HG02840 (cell line): ENCODE data around the gene RNU6-7.

Experiments used
- ATAC-seq: cut with Tn5 transposase; IDR thresholded peaks from one replicate; pipeline ENCODE4 v1.9.1; 2021; ENCODE audit warnings: mild to moderate bottlenecking, moderate library complexity, moderate number of reproducible peaks; ENCODE audit not compliant: unreplicated experiment, low FRiP score

The RNU6-7 gene

DNA sequence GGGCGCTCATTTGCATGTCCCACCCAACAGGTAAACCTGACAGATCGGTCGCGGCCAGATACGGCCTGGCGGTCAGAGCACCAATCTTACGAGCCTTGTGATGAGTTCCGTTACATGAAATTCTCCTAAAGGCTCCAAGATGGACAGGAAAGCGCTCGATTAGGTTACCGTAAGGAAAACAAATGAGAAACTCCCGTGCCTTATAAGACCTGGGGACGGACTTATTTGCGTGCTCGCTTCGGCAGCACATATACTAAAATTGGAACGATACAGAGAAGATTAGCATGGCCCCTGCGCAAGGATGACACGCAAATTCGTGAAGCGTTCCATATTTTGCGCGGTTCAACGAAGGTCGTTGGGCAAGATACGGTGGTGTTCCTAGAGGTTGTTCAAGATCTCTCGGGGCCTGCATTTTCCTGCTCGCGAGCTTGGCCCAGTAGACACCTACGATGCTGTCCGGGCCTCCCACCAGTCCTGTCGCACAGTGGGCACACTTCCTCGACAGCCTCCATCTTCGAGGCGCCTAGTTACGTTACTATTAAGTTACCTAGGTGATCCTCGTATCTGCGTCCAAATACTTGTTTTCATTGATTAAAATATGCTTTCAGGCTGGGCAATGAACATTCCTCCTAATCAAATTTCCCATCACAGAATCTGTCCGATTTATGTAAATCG, at the start of gene RNU6-7:
Gene RNU6-7, plus strand, starts transcription at position 230 of the 675 bp plus-strand sequence.
- ATAC-seq: no peak

DNA sequence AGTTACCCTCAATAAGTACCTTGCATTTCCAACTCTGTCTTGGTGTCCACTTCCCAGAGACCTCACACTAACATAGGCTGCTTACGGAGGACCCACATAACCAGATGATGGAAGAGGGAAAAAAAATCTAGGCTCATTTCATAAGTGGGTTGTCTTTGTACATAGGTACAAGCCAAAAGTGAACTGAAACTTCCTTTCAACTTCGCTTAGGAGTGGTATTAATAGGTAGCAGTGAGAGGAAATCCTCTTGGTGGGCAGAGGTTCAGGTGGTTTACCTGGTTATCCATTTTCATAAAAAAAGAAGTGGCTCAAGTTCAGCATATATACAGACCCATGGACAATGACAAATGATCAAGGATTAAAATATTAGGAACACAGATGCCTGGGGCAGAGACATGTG, 35.8 kb upstream of the RNU6-7 start:
- no peak for ATAC-seq

DNA sequence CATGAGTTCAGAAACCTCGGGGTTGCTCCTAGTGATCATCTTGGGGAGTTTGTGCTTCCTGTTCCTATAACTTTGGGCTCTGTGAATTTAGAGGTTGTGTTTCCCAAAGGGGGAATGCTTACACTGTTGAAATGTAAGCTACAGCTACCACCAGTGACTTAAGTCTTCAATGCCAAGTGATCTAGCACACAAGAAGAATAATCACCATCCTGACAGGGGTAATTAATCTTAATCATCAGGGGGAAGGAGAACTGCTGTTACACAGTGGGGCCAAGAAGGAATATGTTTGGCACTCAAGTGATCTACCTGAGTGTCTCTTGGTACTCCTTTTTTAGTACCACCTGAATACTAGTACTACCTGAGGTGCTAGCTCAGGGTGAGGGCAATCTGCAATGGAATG, 34.9 kb upstream of the RNU6-7 start:
- ATAC-seq: no peak

DNA sequence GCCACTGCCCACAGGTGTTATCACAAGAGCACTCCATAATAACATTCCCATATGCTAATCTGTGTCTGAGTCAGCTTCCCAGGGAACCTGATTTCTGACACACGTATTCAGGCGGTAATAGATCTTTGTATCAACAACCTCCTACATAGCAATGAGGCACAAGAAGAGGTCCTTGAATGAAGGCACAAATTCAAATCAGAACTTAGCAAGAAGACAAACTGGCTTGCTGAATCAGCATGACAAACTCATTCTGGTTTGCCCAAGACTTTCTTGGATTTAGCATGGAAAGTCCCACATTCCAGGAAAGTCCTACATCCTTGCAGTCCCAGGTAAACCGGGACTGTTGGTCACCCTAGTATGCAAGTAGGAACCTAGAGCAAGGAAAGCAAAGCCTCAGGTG, 33.9 kb upstream of the RNU6-7 start:
- ATAC-seq: no peak

DNA sequence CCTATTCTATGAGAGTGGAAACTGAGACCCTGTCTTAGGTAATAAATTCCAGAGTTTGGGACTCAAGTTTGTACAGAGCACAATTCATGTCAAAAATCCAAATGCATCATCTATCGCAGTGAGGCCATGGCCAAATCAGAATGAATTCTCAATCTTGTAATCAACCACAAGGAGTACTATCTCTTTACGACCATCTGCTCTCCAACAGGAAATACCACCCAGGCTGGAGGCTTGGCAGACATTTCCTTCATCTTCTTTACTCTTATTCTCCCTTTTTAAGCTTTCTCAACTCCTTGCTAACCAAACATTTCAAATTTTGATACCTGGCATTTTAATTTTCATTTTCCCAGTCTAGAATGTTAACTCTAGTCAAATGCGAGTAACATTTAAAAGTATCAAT, 32.7 kb upstream of the RNU6-7 start:
- ATAC-seq: no peak

DNA sequence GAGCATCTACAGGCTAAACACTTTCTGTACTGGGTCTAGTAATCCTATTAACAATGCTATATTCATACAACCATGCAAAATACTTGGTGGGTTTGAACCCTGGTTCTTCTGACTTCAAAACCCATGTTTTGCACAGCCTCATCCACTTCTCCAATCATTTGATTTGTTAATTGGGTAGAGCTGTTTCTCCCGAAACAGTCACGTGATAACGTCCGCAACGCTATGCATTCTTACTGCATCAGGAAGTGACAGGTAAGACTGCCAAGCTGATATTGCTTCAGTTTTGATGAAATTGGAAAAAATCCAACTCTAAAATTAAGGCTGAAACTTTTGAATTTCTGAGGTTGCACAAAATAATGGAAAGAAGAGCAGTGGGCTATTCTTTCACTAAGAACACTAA, 30.4 kb upstream of the RNU6-7 start:
- no peak for ATAC-seq

DNA sequence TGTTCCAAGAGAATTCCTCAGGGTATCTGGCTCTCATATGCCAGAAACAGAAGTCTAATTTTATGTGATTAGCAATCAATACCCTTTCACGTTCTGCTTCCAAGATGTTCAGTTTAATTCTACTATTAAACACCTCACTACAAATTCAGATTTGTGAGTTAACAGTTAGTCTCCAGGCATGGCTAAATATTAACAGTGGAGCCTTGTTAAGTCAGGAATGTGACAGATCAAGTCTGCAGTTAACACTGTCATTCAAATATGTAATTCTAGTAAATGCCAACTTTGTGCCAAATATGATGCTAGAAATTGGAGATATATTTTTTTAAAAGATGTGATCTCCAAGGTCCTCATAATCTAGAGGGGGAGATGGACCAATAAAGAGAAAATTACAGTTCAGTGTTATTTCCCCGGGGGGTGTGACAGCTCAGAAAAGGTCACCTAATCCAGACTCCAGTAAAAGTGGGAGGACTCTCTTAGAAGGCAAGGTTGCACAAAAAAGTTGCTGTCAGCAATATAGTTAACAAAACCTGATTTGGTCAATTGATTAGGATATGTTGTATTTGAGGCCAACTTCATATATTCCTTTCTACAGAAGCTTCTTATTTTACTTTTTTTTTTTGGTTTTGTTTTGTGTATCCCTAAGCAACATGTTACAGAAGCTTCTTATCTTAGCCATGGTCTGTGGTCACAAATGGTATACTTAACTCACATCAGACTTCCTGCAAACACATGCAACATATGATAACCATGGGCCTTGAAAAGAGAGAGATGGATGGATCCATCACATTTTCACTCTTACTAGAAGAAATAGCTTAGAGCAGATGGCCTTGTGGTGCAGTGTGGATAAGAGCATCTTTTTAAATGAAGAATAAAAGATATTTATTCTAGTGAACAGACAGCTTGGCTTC, 18.4 kb upstream of the RNU6-7 start:
- no peak for ATAC-seq

DNA sequence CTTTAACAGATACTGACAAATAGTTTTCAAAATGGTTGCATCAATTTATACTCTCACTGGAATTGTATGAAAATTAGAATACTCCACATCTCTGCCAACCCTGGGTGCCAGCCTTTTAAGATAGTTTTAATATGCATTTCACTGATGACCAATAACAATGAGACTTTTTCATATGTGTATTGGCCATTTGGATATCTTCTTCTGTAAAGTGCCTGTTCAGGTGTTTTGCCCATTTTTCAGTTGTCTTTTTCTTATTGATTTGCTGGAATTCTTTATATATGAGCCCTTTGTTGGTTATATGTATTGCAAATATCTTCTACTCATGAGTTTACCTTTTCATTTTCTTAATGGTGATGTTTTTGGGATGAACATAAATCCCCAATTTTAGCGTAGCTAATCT, 16.7 kb upstream of the RNU6-7 start:
- no peak for ATAC-seq

DNA sequence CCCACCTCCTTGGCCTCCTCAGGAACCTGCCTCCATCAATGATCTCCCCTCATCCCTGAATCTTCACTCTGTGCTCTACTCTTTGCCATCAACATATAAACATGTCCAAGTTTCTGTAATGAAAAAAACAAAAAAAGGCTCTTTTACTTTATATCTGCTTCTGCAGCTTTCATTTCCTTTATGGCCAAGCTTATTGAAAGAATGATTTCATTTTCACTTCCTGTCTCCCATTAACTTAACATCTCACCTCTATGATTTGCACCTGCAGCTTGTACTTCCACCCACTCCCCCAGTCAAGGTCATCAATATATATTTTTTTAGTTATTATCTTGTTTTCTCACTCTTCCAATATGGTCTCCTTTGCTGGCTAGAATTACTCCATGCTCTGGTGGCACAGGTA, 15.6 kb upstream of the RNU6-7 start:
- ATAC-seq: no peak

DNA sequence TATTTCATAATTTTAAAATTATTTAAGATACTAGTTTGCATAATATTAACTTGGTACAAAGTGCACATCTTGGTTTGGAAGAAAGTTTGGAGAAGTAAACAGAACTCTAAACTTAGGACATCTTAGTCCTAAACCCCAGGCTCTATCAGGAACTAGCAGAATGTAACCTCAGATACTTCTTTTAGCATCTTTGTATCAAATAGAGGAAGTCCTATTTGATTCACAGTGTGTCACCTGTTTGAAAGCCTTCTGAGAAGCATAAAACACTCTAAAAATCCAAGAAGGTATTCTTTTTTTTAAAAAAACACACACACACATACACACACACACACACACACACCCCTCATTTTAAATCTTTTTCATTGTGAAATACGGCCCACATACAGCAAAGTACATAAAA, 12.0 kb upstream of the RNU6-7 start:
- ATAC-seq: no peak

DNA sequence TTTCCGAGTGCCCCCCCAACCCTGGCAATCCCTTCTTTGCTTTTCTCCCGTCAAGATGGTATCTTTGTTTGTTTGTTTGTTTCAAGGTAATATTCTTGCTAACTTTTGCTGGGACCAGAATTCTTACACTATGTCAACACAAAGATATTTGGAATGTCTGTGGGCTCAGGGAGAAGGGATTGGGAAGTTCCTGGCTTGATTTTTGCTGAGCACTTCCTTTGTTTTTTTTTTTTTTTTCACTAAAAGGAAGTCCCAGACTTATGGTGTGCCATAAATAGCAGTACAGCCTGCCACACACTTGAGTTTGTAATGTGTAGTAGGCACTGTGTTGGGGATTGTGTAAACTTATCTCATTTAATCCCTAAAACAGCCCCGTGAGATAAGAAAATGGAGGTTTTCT, 11.2 kb upstream of the RNU6-7 start:
- ATAC-seq: no peak

DNA sequence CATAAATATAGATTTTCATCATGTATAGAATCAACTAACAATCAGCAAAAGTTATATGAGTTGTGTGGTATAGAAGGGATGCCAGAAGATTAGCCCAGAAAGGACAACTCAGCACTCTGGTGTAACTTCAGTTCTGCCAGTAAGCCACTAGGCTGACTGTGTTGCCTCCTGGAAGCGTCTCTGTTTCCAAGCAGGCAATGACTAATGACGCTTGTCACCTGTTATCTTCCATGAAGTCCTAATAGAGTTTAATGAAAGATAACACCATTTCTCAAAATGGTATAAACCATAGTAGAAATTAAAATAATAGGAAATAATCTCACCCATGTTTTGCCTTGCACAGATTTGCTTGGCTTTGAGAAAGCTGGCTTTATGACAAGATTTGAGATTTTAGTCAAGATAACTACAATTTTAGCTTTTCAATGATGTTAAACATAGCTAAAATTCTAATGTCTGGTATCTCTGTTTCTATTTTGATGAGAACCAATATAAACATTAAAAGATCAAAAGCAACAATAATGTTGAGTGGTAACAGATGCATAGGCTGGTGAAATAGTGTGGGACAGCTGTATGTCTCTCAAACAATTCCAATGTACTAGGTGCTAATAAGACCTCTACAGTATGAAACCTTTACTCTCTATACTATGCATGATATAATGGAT, 9.0 kb upstream of the RNU6-7 start:
- no peak for ATAC-seq

DNA sequence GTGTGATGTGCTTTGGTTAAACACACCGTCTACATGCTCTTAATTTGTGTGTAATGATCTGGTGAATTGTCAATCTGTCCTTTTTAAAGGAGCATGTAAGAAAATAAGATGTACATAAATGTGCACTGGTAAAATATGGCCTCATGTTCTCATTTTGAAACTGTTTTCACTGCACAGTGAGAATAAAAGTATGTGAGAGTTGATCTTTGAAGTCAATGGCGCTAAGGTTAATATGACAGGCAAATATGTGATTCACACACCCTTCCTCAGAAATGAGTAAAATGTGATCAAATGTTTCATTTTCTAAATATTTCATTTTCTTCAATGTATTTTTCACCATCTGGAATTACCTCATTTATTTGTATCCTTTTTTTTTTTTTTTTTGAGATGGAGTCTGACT, 8.3 kb upstream of the RNU6-7 start:
- no peak for ATAC-seq

DNA sequence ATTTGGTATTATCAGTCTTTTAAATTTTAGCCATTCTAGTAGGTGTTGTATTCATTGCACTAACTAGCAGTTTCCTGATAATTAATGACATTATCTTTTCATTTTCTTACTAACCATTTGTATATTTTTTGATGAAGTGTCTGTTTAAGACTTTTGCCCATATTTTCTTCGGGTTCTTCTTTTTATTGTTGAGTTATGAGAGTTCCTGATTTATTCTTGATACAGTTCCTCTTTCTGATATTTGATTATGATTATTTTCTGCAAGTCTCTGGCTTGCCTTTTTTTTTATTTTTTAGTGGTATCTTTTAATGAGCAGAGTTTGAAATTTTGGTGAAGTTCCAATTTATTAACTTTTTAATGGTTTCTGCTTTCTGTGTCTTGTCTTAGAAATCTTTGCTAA, 6.2 kb upstream of the RNU6-7 start:
- no peak for ATAC-seq

DNA sequence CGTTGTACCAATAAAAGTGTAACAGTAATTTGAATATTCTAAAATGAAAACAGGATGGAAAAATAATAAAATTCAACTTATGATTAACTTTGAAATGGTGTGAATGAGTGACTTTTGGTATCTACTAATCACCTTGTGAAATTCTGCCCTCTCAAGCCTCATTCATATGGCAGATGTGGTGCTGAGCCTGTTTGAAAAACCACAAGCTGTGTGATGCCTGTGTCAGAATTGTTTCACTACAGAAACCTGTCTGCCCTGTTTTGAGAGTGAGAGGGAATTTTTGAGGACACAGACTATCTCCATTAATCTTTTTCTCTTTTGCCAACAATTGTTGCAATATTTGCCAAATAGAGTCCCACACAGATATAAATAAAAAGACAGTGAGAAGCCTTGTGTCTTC, 3.9 kb upstream of the RNU6-7 start:
- no peak for ATAC-seq

DNA sequence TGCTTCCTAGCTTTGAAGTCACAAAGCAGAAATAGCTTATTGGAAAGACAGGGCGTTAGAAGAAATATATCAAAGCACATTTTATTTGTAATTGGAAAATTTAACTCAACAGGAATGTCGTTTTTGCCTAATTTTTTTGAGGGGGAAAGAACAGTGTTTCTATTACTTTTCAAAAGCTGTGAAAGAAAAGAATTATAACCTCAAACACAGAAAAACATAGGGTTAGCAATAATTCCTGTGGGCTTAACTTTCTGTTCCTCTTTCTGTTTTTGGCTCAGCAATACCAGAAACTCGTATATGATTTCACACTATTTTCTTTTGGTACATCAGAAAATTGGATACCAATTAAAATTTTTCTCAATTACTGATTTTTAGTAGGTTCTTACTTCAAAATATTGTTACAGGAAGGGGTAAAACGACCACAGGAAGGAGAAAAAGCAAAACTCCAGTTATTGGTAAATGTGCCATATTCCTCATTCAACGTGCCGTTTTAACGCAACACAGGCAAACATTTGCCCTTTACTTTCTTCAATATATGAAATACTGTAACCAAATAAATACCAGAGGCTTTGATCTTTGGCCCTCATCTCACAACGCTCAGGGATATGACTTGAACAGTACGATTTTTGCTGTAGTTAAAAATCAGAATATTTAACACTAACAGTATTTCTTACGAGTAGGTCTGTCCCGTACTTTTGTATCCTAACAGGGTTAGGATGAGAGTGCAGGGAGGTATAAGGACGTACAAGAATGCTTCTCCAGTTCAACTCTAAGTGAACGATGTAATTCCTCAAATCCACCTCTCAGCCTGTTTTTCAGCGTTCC, 1.3 kb upstream of the RNU6-7 start:
- peak; percentile 0 for ATAC-seq

DNA sequence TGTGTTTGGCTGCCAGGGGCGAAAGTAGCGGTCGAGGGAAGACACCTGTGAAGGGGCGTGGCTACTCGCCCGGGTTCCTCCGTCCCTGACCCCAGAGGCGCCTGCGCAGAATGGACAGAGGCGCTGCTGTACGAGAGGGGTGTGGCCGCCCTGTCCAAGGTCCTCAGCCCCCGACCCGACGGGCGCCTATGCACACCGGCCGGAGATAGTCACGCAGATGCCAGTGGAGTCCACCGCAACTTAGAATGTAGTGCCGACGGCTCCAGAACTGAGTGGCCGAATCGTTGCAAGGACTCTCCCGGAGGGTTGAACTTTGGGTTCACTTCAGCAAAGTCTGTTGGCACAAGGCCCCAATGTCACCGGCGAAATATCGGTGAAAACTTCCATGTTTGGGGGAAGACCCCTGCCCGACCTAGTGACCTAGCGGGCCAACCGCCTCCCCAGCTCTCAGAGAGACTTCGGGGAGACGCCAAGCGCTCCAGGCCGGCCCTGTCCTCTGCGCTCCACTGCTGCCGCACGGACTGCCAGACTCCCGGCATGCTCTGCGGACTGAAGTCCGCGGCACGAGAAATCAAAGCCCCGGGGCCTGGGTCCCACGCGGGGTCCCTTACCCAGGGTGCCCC, 541 bp upstream of the RNU6-7 start:
- ATAC-seq: peak; percentile 52

DNA sequence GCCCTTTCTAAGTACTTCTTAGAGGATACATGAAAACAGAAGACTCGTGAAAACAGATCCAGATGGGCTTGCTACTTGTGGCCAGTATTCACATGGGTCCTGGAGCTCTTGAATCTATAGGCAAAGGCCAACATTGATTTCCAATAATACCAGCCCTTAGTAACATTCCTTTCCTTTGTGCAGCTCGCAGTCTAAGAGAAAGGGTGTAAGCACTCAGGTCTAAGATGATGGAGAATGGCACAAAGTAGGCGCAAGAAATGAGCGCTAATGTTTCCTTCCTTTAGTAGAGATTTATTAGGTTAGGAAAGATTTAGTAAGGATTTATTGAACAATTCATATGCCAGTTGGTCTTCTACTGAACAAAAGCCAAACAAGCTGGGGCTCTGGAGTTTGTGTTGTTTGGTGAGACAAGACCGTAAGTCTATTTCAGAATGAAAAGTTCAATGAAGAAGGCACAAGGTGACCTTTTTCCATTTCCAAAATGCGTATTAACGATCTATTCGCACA, 699 bp downstream of the RNU6-7 start:
- no peak for ATAC-seq

DNA sequence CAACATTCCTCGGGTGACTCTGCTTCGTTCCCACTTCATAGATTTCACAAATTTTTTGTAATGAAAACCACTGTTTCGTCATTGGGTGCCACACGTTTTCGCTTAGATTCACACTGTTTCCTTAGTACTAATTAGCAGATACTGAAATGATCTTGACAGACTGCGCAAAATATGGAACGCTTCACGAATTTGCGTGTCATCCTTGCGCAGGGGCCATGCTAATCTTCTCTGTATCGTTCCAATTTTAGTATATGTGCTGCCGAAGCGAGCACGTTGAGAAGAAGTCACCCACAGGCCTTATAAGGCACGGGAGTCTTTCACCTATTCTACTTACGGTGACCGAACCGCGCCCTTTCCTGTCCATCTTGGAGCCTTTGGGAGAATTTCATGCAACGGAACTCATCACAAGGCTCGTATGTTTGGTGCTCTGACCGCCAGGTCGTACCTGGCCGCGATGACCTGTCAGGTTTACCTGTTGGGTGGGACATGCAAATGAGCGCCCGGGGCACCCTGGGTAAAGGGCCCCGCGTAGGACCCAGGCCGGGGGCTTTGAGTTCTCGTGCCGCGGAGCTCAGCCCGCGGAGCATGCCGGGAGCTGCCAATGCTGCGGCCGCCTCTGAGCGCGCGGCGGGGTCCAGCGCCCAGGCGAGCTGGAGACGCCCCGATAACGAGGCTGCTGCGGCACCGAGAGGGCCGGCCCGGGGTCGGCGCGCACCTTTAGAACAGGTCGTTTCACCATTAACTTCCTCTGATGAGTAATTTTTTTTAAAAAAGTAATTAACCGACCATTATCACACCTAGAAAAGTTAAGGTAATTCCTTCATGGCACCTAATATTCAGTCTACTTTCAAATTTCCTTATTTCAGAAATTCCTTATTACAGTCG, 1.4 kb downstream of the RNU6-7 start, which contains the start of gene RNU6-8:
Gene RNU6-8, minus strand, starts transcription at position 272 of the 885 bp plus-strand sequence.
- peak; percentile 67 for ATAC-seq
